H9 (cell line): ENCODE measurements around the gene LBHD2. TPM values are rescaled to one million over a fixed set of nuclear protein-coding genes. Genes with fewer than 3 reads are reported as not detected.

Experiments used
- DNase-seq: peaks from one replicate; pipeline ENCODE4 v3.0.0-alpha.2; 2017
- H2AFZ ChIP-seq: one replicate; pipeline ENCODE4 v1.6.1; 2013; ENCODE audit warnings: mild to moderate bottlenecking, low read length, control low read depth, moderate library complexity
- H2AK5ac ChIP-seq: 2 replicates; pipeline ENCODE4 v1.6.1; 2013; ENCODE audit warnings: low read length, control low read depth, mixed read lengths; ENCODE audit not compliant: insufficient read length
- H2BK120ac ChIP-seq: one replicate; pipeline ENCODE4 v1.6.1; 2013; ENCODE audit warnings: low read depth, mild to moderate bottlenecking, low read length, control low read depth, inconsistent platforms; ENCODE audit not compliant: poor library complexity, severe bottlenecking
- H2BK12ac ChIP-seq: 2 replicates; pipeline ENCODE4 v1.6.1; 2013; ENCODE audit warnings: low read length, control low read depth, mixed read lengths, low read depth; ENCODE audit not compliant: insufficient read length
- H2BK15ac ChIP-seq: 2 replicates; pipeline ENCODE4 v1.6.1; 2013; ENCODE audit warnings: low read depth, low read length, control low read depth
- H2BK20ac ChIP-seq: one replicate; pipeline ENCODE4 v1.6.1; 2013; ENCODE audit warnings: low read depth, mild to moderate bottlenecking, low read length, control low read depth, inconsistent platforms; ENCODE audit not compliant: poor library complexity, severe bottlenecking
- H2BK5ac ChIP-seq: 2 replicates; pipeline ENCODE4 v1.6.1; 2013; ENCODE audit warnings: low read length, control low read depth, mixed read lengths; ENCODE audit not compliant: insufficient read length
- H3K14ac ChIP-seq: 2 replicates; pipeline ENCODE4 v1.6.1; 2013; ENCODE audit warnings: low read length, control low read depth; ENCODE audit not compliant: insufficient read depth
- H3K18ac ChIP-seq: 2 replicates; pipeline ENCODE4 v1.6.1; 2013; ENCODE audit warnings: low read depth, mild to moderate bottlenecking, mixed read lengths, low read length, control low read depth; ENCODE audit not compliant: insufficient read length
- H3K23ac ChIP-seq: 2 replicates; pipeline ENCODE4 v1.6.1; 2013; ENCODE audit warnings: low read length, control low read depth, mixed read lengths, low read depth; ENCODE audit not compliant: insufficient read length
- H3K23me2 ChIP-seq: 2 replicates; pipeline ENCODE4 v1.6.1; 2013; ENCODE audit warnings: low read depth, mild to moderate bottlenecking, mixed read lengths, low read length, control low read depth; ENCODE audit not compliant: insufficient read length, poor library complexity, severe bottlenecking
- H3K27ac ChIP-seq: 2 replicates; pipeline ENCODE4 v1.5.1; 2013; ENCODE audit warnings: low read length, control low read depth, mixed read lengths, low read depth; ENCODE audit not compliant: insufficient read length
- H3K27me3 ChIP-seq: 2 replicates; pipeline ENCODE4 v1.6.1; 2013; ENCODE audit warnings: low read length, control low read depth, inconsistent platforms; ENCODE audit not compliant: insufficient read depth
- H3K4ac ChIP-seq: 2 replicates; pipeline ENCODE4 v1.6.1; 2013; ENCODE audit warnings: low read depth, mild to moderate bottlenecking, control low read depth, inconsistent platforms, low read length, moderate library complexity
- H3K4me1 ChIP-seq: 2 replicates; pipeline ENCODE4 v1.6.1; 2013; ENCODE audit warnings: low read length, control low read depth, inconsistent platforms; ENCODE audit not compliant: insufficient read depth
- H3K4me2 ChIP-seq: 2 replicates; pipeline ENCODE4 v1.6.1; 2013; ENCODE audit warnings: low read length, control low read depth, mixed read lengths; ENCODE audit not compliant: insufficient read length, insufficient read depth
- H3K56ac ChIP-seq: 2 replicates; pipeline ENCODE4 v1.6.1; 2013; ENCODE audit warnings: low read depth, mild to moderate bottlenecking, mixed read lengths, low read length, control low read depth; ENCODE audit not compliant: insufficient read length
- H3K79me1 ChIP-seq: 2 replicates; pipeline ENCODE4 v1.6.1; 2013; ENCODE audit warnings: low read depth, mild to moderate bottlenecking, moderate library complexity, low read length, control low read depth, inconsistent platforms; ENCODE audit not compliant: insufficient read depth, poor library complexity, severe bottlenecking
- H3K79me2 ChIP-seq: 2 replicates; pipeline ENCODE4 v1.6.1; 2013; ENCODE audit warnings: low read length, control low read depth, inconsistent platforms; ENCODE audit not compliant: insufficient read depth
- H3K9ac ChIP-seq: 2 replicates; pipeline ENCODE4 v1.6.1; 2013; ENCODE audit warnings: low read length, control low read depth, mixed read lengths; ENCODE audit not compliant: insufficient read length; ENCODE audit errors: extremely low read depth
- H3K9me3 ChIP-seq: one replicate; pipeline ENCODE4 v1.6.1; 2013; ENCODE audit warnings: low read depth, low read length, inconsistent platforms; ENCODE audit not compliant: control insufficient read depth
- H3T11ph ChIP-seq: one replicate; pipeline ENCODE4 v1.6.1; 2013; ENCODE audit warnings: mild to moderate bottlenecking, low read length, control low read depth, inconsistent platforms
- H4K20me1 ChIP-seq: one replicate; pipeline ENCODE4 v1.6.1; 2013; ENCODE audit not compliant: control insufficient read depth, insufficient read length, insufficient read depth
- H4K5ac ChIP-seq: 2 replicates; pipeline ENCODE4 v1.6.1; 2013; ENCODE audit warnings: low read depth, mild to moderate bottlenecking, mixed read lengths, low read length, control low read depth; ENCODE audit not compliant: insufficient read length
- H4K8ac ChIP-seq: replicated peaks from 2 replicates; pipeline ENCODE4 v1.6.1; 2013; ENCODE audit warnings: low read length, control low read depth, mixed read lengths, low read depth; ENCODE audit not compliant: insufficient read length
- H4K91ac ChIP-seq: 2 replicates; pipeline ENCODE4 v1.6.1; 2013; ENCODE audit warnings: low read depth, mild to moderate bottlenecking, moderate library complexity, mixed read lengths, low read length, control low read depth; ENCODE audit not compliant: insufficient read length
- H3K27ac Mint-ChIP-seq, 3 experiments: 2 replicates in 2 of 3; 3 replicates in 1 of 3; pipeline ENCODE4 v1.8.0; 2020 to 2021; ENCODE audit warnings: mixed read lengths in 3 of 3, mild to moderate bottlenecking in 1 of 3, moderate library complexity in 1 of 3
- H3K27me3 Mint-ChIP-seq: 2 replicates; pipeline ENCODE4 v1.8.0; 2021; ENCODE audit warnings: low read depth, mild to moderate bottlenecking, moderate library complexity, mixed read lengths
- H3K36me3 Mint-ChIP-seq, 3 experiments: 2 replicates in 2 of 3; 3 replicates in 1 of 3; pipeline ENCODE4 v1.8.0; 2020 to 2021; ENCODE audit warnings: low read depth in 3 of 3, mixed read lengths in 3 of 3; ENCODE audit not compliant: insufficient read depth in 1 of 3
- H3K4me1 Mint-ChIP-seq, 2 experiments: 2 replicates each; pipeline ENCODE4 v1.8.0; 2020; ENCODE audit warnings: mixed read lengths in 2 of 2
- H3K4me3 Mint-ChIP-seq, 2 experiments: 2 replicates in 1 of 2; 3 replicates in 1 of 2; pipeline ENCODE4 v1.8.0; 2020 to 2021; ENCODE audit warnings: mild to moderate bottlenecking in 2 of 2, mixed read lengths in 2 of 2, moderate library complexity in 1 of 2
- H3K9me3 Mint-ChIP-seq, 2 experiments: 2 replicates in 1 of 2; 3 replicates in 1 of 2; pipeline ENCODE4 v1.8.0; 2020; ENCODE audit warnings: mild to moderate bottlenecking in 2 of 2, mixed read lengths in 2 of 2, moderate library complexity in 1 of 2
- WGBS: extraction: QIAGEN DNeasy Blood & Tissue Kit; methylation state at CpG from one replicate; pipeline ENCODE4 v1.1.7; 2013; ENCODE audit warnings: missing lambda C conversion rate, low lambda C conversion rate, mixed read lengths; ENCODE audit not compliant: insufficient read length; ENCODE audit errors: extremely low coverage; 5-methylcytosine and 5-hydroxymethylcytosine counted together
- total RNA-seq: library from RNA; stranded (reverse); gene quantifications from 2 replicates; pipeline ENCODE4 v1.2.1, GENCODE V29; 2021
- TF ChIP-seq, protein P1 (sequence below): fragments of 200-600 bp; sonication (generic); conservative IDR thresholded peaks from 3 replicates; pipeline ENCODE4 v1.8.0; 2021; ENCODE audit warnings: antibody characterized with exemption, mild to moderate bottlenecking

Gene LBHD2
- total RNA-seq, 1 experiment from 2014 or later: not detected

DNA sequence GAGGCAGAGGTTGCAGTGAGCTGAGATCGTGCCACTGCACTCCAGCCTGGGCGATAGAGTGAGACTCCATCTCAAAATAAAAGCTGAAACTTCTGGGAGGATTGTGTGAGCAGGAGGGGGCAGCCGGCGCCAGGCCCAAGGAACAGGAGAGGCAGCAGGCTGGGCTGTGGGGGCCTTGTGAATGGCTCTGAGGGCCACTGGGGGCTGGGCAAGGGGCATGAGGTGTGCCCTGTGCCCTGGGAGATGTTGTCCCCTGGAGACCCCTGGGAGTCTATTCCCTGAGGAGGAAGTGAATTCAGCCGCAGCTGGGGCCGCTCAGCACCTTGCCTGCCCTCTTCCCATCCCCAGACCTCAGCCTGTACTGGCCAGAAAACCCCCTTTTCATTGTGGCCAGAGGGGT, 4.9 kb downstream of the LBHD2 start:
- Histone ChIP-seq H3K79me2 (no peaks in the 10 kb centered on the region), H3K9ac (no peak overlapping the region), H2BK120ac (no peak overlapping the region), H4K8ac (no peak overlapping the region), H3K18ac (no peak overlapping the region), H4K5ac (no peak overlapping the region), H3K4me1 (no peaks in the 10 kb centered on the region), H2BK12ac (no peak overlapping the region), H2AK5ac (no peak overlapping the region), H3K23ac (no peak overlapping the region), H3K27ac (no peak overlapping the region), H4K91ac (no peak overlapping the region), H3K9me3 (no peaks in the 10 kb centered on the region), H3K27me3 (peaks cover 1% of the 10 kb centered on the region; the same call in 1 of the 2 replicates), H3K79me1 (no peaks in the 10 kb centered on the region), H2BK15ac (no peak overlapping the region), H4K20me1 (no peaks in the 10 kb centered on the region), H3K23me2 (peaks cover 4% of the 10 kb centered on the region), H3T11ph (no peak overlapping the region), H2BK20ac (no peak overlapping the region), H3K4ac (no peak overlapping the region), H2BK5ac (no peak overlapping the region), H3K4me2 (no peak overlapping the region), H2AFZ (no peak overlapping the region), H3K14ac (no peak overlapping the region), H3K56ac (no peak overlapping the region)
- Mint-ChIP-seq H3K4me1 (peaks cover 5 to 14% of the 10 kb centered on the region in 2 experiments), H3K36me3 (no peaks in the 10 kb centered on the region), H3K4me3 (no peak overlapping the region), H3K27me3 (peaks cover 11% of the 10 kb centered on the region), H3K9me3 (no peaks in the 10 kb centered on the region), H3K27ac (no peak overlapping the region)
- TF ChIP-seq, protein P1, sequence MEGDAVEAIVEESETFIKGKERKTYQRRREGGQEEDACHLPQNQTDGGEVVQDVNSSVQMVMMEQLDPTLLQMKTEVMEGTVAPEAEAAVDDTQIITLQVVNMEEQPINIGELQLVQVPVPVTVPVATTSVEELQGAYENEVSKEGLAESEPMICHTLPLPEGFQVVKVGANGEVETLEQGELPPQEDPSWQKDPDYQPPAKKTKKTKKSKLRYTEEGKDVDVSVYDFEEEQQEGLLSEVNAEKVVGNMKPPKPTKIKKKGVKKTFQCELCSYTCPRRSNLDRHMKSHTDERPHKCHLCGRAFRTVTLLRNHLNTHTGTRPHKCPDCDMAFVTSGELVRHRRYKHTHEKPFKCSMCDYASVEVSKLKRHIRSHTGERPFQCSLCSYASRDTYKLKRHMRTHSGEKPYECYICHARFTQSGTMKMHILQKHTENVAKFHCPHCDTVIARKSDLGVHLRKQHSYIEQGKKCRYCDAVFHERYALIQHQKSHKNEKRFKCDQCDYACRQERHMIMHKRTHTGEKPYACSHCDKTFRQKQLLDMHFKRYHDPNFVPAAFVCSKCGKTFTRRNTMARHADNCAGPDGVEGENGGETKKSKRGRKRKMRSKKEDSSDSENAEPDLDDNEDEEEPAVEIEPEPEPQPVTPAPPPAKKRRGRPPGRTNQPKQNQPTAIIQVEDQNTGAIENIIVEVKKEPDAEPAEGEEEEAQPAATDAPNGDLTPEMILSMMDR: no peak
- WGBS: no CpG with 5 or more reads among the region's 6 CpGs
- DNase-seq: no peak
